IMR-90 (cell line): ENCODE measurements around the gene CSTB. TPM values are rescaled to one million over a fixed set of nuclear protein-coding genes. Genes with fewer than 3 reads are reported as not detected.

ENCODE experiments used
- ATAC-seq: fragments of 200-7000 bp; cut with Tn5 transposase; 2 replicates; pipeline ENCODE4 v1.9.1; 2020; ENCODE audit warnings: low read depth, mild to moderate bottlenecking, moderate library complexity
- BruUV-seq: library from RNA; stranded (reverse); fragments of 400-500 nt; replicated peaks from 2 replicates; lab custom pipeline; 2021; lab: Mats Ljungman, UMichigan
- CTCF ChIA-PET: fragments of 300-600 bp; formaldehyde crosslinking; extraction: SDS; loops from one replicate; lab custom pipeline; 2021; ENCODE audit warnings: antibody characterized with exemption; lab: Yijun Ruan, JAX
- POLR2A ChIA-PET: fragments of 300-600 bp; sonication (Branson Sonifier 250); formaldehyde crosslinking; loops from one replicate; lab custom pipeline; 2022; ENCODE audit warnings: antibody characterized with exemption; ENCODE audit not compliant: unreplicated experiment; lab: Charles Lee
- DNase-seq: peaks from one replicate; pipeline ENCODE4 v3.0.0; 2013
- H2AFZ ChIP-seq: replicated peaks from 2 replicates; pipeline ENCODE3; 2013; ENCODE audit warnings: low read length, mild to moderate bottlenecking; ENCODE audit not compliant: poor library complexity
- H2AK5ac ChIP-seq: 2 replicates; pipeline ENCODE4 v1.6.1; 2013; ENCODE audit warnings: low read depth, low read length, inconsistent platforms
- H2AK9ac ChIP-seq: replicated peaks from 2 replicates; pipeline ENCODE3; 2013; ENCODE audit warnings: mild to moderate bottlenecking, low read depth, low read length, moderate library complexity; ENCODE audit not compliant: poor library complexity
- H2BK120ac ChIP-seq: 2 replicates; pipeline ENCODE4 v1.6.1; 2013; ENCODE audit warnings: low read depth, low read length, inconsistent platforms
- H2BK15ac ChIP-seq: 3 replicates; pipeline ENCODE4 v1.6.1; 2013; ENCODE audit warnings: low read depth, low read length, inconsistent platforms
- H2BK20ac ChIP-seq: 2 replicates; pipeline ENCODE4 v1.6.1; 2013; ENCODE audit warnings: low read depth, mild to moderate bottlenecking, inconsistent platforms, low read length, moderate library complexity
- H2BK5ac ChIP-seq: 2 replicates; pipeline ENCODE4 v1.6.1; 2013; ENCODE audit warnings: mild to moderate bottlenecking, low read depth, low read length, inconsistent platforms; ENCODE audit not compliant: poor library complexity, severe bottlenecking
- H3K14ac ChIP-seq: replicated peaks from 2 replicates; pipeline ENCODE4 v1.6.1; 2013; ENCODE audit warnings: low read depth, low read length, inconsistent platforms
- H3K18ac ChIP-seq: 2 replicates; pipeline ENCODE4 v1.6.1; 2013; ENCODE audit warnings: low read depth, low read length, control low read depth
- H3K23ac ChIP-seq: 2 replicates; pipeline ENCODE4 v1.6.1; 2013; ENCODE audit warnings: low read depth, low read length, inconsistent platforms
- H3K27ac ChIP-seq: 2 replicates; pipeline ENCODE4 v1.5.1; 2013; ENCODE audit warnings: mild to moderate bottlenecking, control low read depth, low read length; ENCODE audit not compliant: insufficient read depth
- H3K27me3 ChIP-seq: 2 replicates; pipeline ENCODE4 v1.6.1; 2013; ENCODE audit warnings: low read length; ENCODE audit not compliant: control insufficient read depth, insufficient read depth
- H3K36me3 ChIP-seq: 2 replicates; pipeline ENCODE4 v1.6.1; 2013; ENCODE audit warnings: low read length, mixed read lengths; ENCODE audit not compliant: control insufficient read depth, insufficient read depth
- H3K4ac ChIP-seq: 2 replicates; pipeline ENCODE4 v1.6.1; 2013; ENCODE audit warnings: low read depth, low read length, inconsistent platforms
- H3K4me1 ChIP-seq: 2 replicates; pipeline ENCODE4 v1.6.1; 2013; ENCODE audit warnings: low read length, mixed read lengths; ENCODE audit not compliant: control insufficient read depth, insufficient read depth
- H3K4me2 ChIP-seq: 2 replicates; pipeline ENCODE4 v1.6.1; 2013; ENCODE audit warnings: low read depth, mild to moderate bottlenecking, control low read depth, low read length, moderate library complexity
- H3K4me3 ChIP-seq: 2 replicates; pipeline ENCODE4 v1.5.1; 2013; ENCODE audit warnings: low read depth, mild to moderate bottlenecking, control low read depth, low read length, moderate library complexity; ENCODE audit not compliant: insufficient read depth
- H3K56ac ChIP-seq: 2 replicates; pipeline ENCODE4 v1.6.1; 2013; ENCODE audit warnings: low read length, inconsistent platforms; ENCODE audit not compliant: insufficient read depth; ENCODE audit errors: extremely low read depth
- H3K79me1 ChIP-seq, 2 experiments: 2 replicates each; pipeline ENCODE4 v1.6.1; 2013; ENCODE audit warnings: low read length in 2 of 2, inconsistent platforms in 1 of 2, low read depth in 1 of 2
- H3K9ac ChIP-seq: 2 replicates; pipeline ENCODE4 v1.6.1; 2013; ENCODE audit warnings: low read depth, low read length, control low read depth
- H3K9me1 ChIP-seq: 2 replicates; pipeline ENCODE4 v1.6.1; 2013; ENCODE audit warnings: low read length, inconsistent platforms; ENCODE audit not compliant: insufficient read depth
- H3K9me3 ChIP-seq: 2 replicates; pipeline ENCODE4 v1.6.1; 2013; ENCODE audit warnings: low read length; ENCODE audit not compliant: control insufficient read depth, insufficient read depth
- H4K20me1 ChIP-seq: 2 replicates; pipeline ENCODE4 v1.6.1; 2013; ENCODE audit warnings: low read length, inconsistent platforms; ENCODE audit not compliant: insufficient read depth
- H4K5ac ChIP-seq: 2 replicates; pipeline ENCODE4 v1.6.1; 2013; ENCODE audit warnings: mild to moderate bottlenecking, low read depth, low read length, control low read depth
- H4K8ac ChIP-seq, 2 experiments: 2 replicates each; pipeline ENCODE4 v1.6.1; 2013; ENCODE audit warnings: low read depth in 2 of 2, low read length in 2 of 2, control low read depth in 1 of 2, inconsistent platforms in 1 of 2
- H4K91ac ChIP-seq: 2 replicates; pipeline ENCODE4 v1.6.1; 2013; ENCODE audit warnings: low read depth, low read length, inconsistent platforms; ENCODE audit not compliant: insufficient read depth
- BHLHE40 ChIP-seq: fragments of 150-350 bp; IDR thresholded peaks from 2 replicates; pipeline ENCODE4 v1.6.1; 2016; ENCODE audit warnings: mild to moderate bottlenecking, low read depth, low read length
- CEBPB ChIP-seq: IDR thresholded peaks from 2 replicates; pipeline ENCODE4 v1.6.1; 2012; ENCODE audit warnings: low read depth, low read length, improper control_type of control experiment
- CHD1 ChIP-seq: IDR thresholded peaks from 2 replicates; pipeline ENCODE4 v1.6.1; 2012; ENCODE audit warnings: low read depth, low read length, improper control_type of control experiment
- FOS ChIP-seq: fragments of 150-350 bp; IDR thresholded peaks from 2 replicates; pipeline ENCODE4 v1.6.1; 2016; ENCODE audit warnings: low read depth, low read length
- MAFK ChIP-seq: IDR thresholded peaks from 2 replicates; pipeline ENCODE4 v1.6.1; 2012; ENCODE audit warnings: low read depth, low read length, improper control_type of control experiment
- MAZ ChIP-seq: IDR thresholded peaks from 2 replicates; pipeline ENCODE4 v1.6.1; 2012; ENCODE audit warnings: low read depth, mild to moderate bottlenecking, low read length, improper control_type of control experiment, moderate library complexity, borderline replicate concordance
- NFE2L2 ChIP-seq: fragments of 150-350 bp; IDR thresholded peaks from 2 replicates; pipeline ENCODE4 v1.6.1; 2016; ENCODE audit warnings: low read depth, mild to moderate bottlenecking, low read length
- POLR2A ChIP-seq: IDR thresholded peaks from 2 replicates; pipeline ENCODE4 v1.6.1; 2012; ENCODE audit warnings: mild to moderate bottlenecking, low read depth, low read length
- RAD21 ChIP-seq: IDR thresholded peaks from 2 replicates; pipeline ENCODE4 v1.6.1; 2012; ENCODE audit warnings: low read length, improper control_type of control experiment
- RCOR1 ChIP-seq: IDR thresholded peaks from 2 replicates; pipeline ENCODE4 v1.6.1; 2012; ENCODE audit warnings: mild to moderate bottlenecking, low read length, improper control_type of control experiment; ENCODE audit not compliant: insufficient replicate concordance
- RFX5 ChIP-seq: IDR thresholded peaks from 2 replicates; pipeline ENCODE4 v1.8.0; 2012; ENCODE audit warnings: low read depth, mild to moderate bottlenecking, low read length, moderate library complexity
- SMC3 ChIP-seq: fragments of 150-350 bp; IDR thresholded peaks from 2 replicates; pipeline ENCODE4 v1.6.1; 2016; ENCODE audit warnings: low read depth, mild to moderate bottlenecking, antibody characterized with exemption, low read length, moderate library complexity
- WGBS, 2 experiments: methylation state at CpG; one replicate each; pipeline versions ENCODE4 v1.1.5 to v1.1.7; 2013; ENCODE audit warnings: missing lambda C conversion rate in 2 of 2; ENCODE audit not compliant: insufficient read length in 1 of 2; ENCODE audit errors: extremely low coverage in 2 of 2; 5-methylcytosine and 5-hydroxymethylcytosine counted together
- dilution Hi-C: fragments of 300-500 bp; cut with HindIII; formaldehyde crosslinking; loops from one replicate; pipeline ENCODE4 v1.14.3; 2018; ENCODE audit warnings: low sequenced_read_pairs; ENCODE audit not compliant: unreplicated experiment
- in situ Hi-C: fragments of 300-500 bp; cut with MboI; formaldehyde crosslinking; loops from 3 replicates; pipeline ENCODE4 v1.14.3; 2019; ENCODE audit warnings: low sequenced_read_pairs, inconsistent platforms, mixed read lengths
- intact Hi-C: fragments of 100-400 bp; cut with micrococcal nuclease; formaldehyde crosslinking; loops from 2 replicates; pipeline ENCODE4 v1.10.0; 2022
- polyA plus RNA-seq, 3 experiments: library from polyadenylated mRNA; depleted of rRNA; stranded (reverse); fragments of >200 nt; gene quantifications; 2 replicates each; pipeline ENCODE4 v1.2.3, GENCODE V29; 2012; ENCODE audit warnings: low replicate concordance in 1 of 3
- total RNA-seq: library from RNA; depleted of rRNA; stranded (reverse); fragments of >200 nt; gene quantifications from 2 replicates; pipeline ENCODE4 v1.2.3, GENCODE V29; 2012
- TF ChIP-seq, protein P1 (sequence below): fragments of 150-350 bp; IDR thresholded peaks from 2 replicates; pipeline ENCODE4 v1.6.1; 2016; ENCODE audit warnings: low read depth, mild to moderate bottlenecking, low read length, moderate library complexity, borderline replicate concordance
- TF ChIP-seq, protein P2 (sequence below): conservative IDR thresholded peaks from 2 replicates; pipeline ENCODE4 v1.5.1; 2012; ENCODE audit warnings: mild to moderate bottlenecking, low read depth, low read length, improper control_type of control experiment
- TF ChIP-seq, protein P3 (sequence below): fragments of 150-350 bp; IDR thresholded peaks from 2 replicates; pipeline ENCODE4 v1.6.1; 2017; ENCODE audit warnings: mild to moderate bottlenecking, antibody characterized with exemption, low read length, low read depth

CSTB gene
- total and polyA plus RNA-seq, 2 of the 4 experiments (the other 2 are of a cell fraction) = 6.1 to 71.7 TPM

DNA sequence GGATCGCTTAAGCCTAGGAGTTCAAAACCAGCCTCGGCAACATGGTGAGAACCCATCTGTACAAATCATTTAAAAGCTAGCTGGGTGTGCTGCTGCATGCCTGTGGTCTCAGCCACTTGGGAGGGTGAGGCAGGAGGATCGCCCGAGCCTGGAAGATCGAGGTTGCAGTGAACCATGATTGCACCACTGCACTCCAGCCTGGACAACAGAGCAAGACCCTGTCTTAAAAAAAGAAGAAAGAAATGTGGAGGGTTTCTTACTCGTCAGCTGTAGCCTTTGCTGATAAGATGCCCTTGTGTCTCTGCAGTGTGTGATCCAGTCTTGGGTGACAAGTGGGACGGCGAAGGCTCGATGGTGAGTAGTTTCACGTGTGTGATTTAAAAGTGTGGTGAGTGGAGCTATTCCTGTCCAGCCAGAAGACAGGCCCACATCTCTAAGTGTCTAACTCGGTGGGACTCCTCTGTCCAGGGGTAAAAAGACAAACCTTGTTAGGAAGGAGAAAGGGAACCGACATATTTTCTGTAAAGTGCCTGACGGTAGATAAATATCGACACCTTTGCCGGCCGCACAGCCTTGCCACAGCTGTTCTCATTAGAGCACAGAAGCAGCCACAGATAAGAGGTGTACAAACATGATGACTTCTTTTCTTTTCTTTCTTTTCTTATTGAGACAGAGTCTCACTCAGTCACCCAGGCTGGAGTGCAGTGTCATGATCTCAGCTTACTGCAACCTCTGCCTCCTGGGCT is 30.2 kb downstream of the CSTB start:
- no peak overlapping the region for H4K5ac ChIP-seq
- no peak overlapping the region for H3K4me2 ChIP-seq
- H2AK9ac ChIP-seq = no peak overlapping the region
- no peak overlapping the region for H3K9ac ChIP-seq
- H3K14ac ChIP-seq = no peak overlapping the region
- H2BK120ac ChIP-seq = no peak overlapping the region
- no TSS peak for BruUV-seq
- H3K4me1 ChIP-seq = no peaks in the 10 kb centered on the region
- H3K27ac ChIP-seq = no peak overlapping the region
- 93% methylated on average over 10 of the region's 16 CpGs; no CpG with 5 or more reads in 1 of the 2 experiments for WGBS, 2 experiments
- DNase-seq (no peak), ATAC-seq (no peak)
- no peak overlapping the region for H3K4me3 ChIP-seq
- dilution Hi-C loops (no loop called here), intact Hi-C loops (no loop called here), in situ Hi-C loops (no loop called here)
- no peak overlapping the region for H3K23ac ChIP-seq
- no peak overlapping the region for H4K91ac ChIP-seq
- peaks cover 9 to 46% of the 10 kb centered on the region in 2 experiments for H3K79me1 ChIP-seq
- H2BK5ac ChIP-seq = no peak overlapping the region
- CTCF ChIA-PET = no interaction called here
- H3K27me3 ChIP-seq = no peaks in the 10 kb centered on the region
- H3K56ac ChIP-seq = no peak overlapping the region
- H4K8ac ChIP-seq = no peak overlapping the region
- H2BK15ac ChIP-seq = no peak overlapping the region
- H2AK5ac ChIP-seq = no peak overlapping the region
- no peak overlapping the region for H3K18ac ChIP-seq
- TF ChIP-seq, protein P1, sequence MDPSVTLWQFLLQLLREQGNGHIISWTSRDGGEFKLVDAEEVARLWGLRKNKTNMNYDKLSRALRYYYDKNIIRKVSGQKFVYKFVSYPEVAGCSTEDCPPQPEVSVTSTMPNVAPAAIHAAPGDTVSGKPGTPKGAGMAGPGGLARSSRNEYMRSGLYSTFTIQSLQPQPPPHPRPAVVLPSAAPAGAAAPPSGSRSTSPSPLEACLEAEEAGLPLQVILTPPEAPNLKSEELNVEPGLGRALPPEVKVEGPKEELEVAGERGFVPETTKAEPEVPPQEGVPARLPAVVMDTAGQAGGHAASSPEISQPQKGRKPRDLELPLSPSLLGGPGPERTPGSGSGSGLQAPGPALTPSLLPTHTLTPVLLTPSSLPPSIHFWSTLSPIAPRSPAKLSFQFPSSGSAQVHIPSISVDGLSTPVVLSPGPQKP = no peak
- TF ChIP-seq, protein P2, sequence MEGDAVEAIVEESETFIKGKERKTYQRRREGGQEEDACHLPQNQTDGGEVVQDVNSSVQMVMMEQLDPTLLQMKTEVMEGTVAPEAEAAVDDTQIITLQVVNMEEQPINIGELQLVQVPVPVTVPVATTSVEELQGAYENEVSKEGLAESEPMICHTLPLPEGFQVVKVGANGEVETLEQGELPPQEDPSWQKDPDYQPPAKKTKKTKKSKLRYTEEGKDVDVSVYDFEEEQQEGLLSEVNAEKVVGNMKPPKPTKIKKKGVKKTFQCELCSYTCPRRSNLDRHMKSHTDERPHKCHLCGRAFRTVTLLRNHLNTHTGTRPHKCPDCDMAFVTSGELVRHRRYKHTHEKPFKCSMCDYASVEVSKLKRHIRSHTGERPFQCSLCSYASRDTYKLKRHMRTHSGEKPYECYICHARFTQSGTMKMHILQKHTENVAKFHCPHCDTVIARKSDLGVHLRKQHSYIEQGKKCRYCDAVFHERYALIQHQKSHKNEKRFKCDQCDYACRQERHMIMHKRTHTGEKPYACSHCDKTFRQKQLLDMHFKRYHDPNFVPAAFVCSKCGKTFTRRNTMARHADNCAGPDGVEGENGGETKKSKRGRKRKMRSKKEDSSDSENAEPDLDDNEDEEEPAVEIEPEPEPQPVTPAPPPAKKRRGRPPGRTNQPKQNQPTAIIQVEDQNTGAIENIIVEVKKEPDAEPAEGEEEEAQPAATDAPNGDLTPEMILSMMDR = no peak
- TF ChIP-seq MAFK (no peak), SMC3 (no peak), RAD21 (no peak), BHLHE40 (no peak), CEBPB (no peak), NFE2L2 (no peak), FOS (no peak), POLR2A (no peak), RFX5 (no peak), MAZ (no peak), RCOR1 (no peak), CHD1 (no peak)
- TF ChIP-seq, protein P3, sequence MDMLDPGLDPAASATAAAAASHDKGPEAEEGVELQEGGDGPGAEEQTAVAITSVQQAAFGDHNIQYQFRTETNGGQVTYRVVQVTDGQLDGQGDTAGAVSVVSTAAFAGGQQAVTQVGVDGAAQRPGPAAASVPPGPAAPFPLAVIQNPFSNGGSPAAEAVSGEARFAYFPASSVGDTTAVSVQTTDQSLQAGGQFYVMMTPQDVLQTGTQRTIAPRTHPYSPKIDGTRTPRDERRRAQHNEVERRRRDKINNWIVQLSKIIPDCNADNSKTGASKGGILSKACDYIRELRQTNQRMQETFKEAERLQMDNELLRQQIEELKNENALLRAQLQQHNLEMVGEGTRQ = no peak
- peaks cover 22% of the 10 kb centered on the region for H4K20me1 ChIP-seq
- H3K4ac ChIP-seq = no peak overlapping the region
- peaks cover 67% of the 10 kb centered on the region for H3K36me3 ChIP-seq
- no peaks in the 10 kb centered on the region for H3K9me3 ChIP-seq
- H3K9me1 ChIP-seq = peaks cover 11% of the 10 kb centered on the region
- POLR2A ChIA-PET = no interaction called here
- H2AFZ ChIP-seq = no peak overlapping the region
- H2BK20ac ChIP-seq = no peak overlapping the region
